ENCODE results near the gene IFFO2. TPM values are rescaled to one million over a fixed set of nuclear protein-coding genes. Genes with fewer than 3 reads are reported as not detected.
A peak's percentile ranks its signal among the peaks of the same experiment; 100 is the strongest.

The IFFO2 gene
- total RNA-seq, 1 experiment from 2014 or later: not detected

DNA sequence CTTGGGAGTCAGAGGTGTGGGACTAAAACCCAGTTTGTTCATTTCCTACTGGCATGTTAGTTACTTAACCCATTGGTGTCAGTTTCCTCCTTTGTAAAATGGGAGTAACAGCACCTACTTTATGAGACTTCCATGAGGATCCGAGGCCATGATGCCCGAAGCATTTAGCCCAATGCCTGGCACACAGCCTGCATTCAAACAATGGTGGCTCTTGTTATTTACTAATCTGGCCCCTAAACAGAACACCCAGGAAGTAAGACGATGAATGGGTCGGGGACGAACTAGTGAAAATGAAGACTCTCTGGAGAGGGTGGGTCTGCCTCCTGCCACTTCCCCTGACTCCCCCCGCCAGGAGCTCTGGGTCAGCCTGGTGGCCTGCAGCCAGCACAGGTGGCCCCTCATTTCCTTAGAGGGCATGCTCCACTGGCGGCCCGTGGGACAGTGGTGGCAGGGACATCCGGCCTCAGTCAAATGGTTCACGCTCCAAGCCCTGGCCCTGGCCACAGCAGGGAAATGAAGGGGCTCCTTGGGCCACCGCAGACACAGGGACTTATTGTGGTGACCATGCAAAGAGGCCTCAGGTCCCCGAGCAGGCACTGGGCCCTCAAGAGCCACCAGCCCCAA lies 87.6 kb downstream of the IFFO2 start:
- no peaks in the 10 kb centered on the region for H3K27me3 ChIP-seq (ENCODE audit: low read length)
- H3K79me2 ChIP-seq (ENCODE audit: low read length): no peaks in the 10 kb centered on the region
- no peaks in the 10 kb centered on the region for H3K36me3 ChIP-seq (ENCODE audit: insufficient read depth, low read length)
- H2AFZ ChIP-seq (ENCODE audit: low read length): no peak overlapping the region
- no peak overlapping the region for H3K9ac ChIP-seq (ENCODE audit: low read length)
- H3K27ac ChIP-seq (ENCODE audit: low read length): no peak overlapping the region
- H3K9me2 ChIP-seq (replicated peaks; ENCODE audit: insufficient read depth, low read length): no peaks in the 10 kb centered on the region
- H3K4me1 ChIP-seq (ENCODE audit: low read length): peaks cover 15% of the 10 kb centered on the region
- peak; percentile 44 for DNase-seq
- no peaks in the 10 kb centered on the region for H3K9me3 ChIP-seq (ENCODE audit: low read length)
- H4K20me1 ChIP-seq (ENCODE audit: insufficient read depth, low read depth, low read length): no peaks in the 10 kb centered on the region
- no peak overlapping the region for H3K4me2 ChIP-seq (ENCODE audit: low read depth, low read length, poor library complexity, severe bottlenecking)
- no peak overlapping the region for H3K4me3 ChIP-seq (ENCODE audit: low read length)

DNA sequence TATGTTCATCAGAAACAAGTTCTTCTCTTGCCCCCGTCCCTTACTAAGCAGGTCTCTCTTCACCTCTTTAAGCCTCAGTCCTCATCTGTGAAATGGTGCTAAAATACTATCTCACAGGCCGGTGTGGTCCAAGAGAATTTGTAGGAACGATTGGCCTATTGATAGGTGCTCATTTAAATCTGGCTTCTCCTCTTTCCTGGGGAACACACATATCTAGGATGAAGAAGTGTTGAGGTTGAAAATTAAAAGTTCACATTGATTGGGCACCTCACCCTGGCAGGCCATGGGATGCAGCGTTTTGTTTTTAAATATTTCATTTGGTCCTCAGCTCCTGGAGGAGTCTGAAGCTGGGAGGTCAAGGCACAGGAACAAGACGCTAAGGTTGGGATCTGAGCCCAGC lies 88.1 kb downstream of the IFFO2 start:
- H3K9me3 ChIP-seq (ENCODE audit: low read length): no peaks in the 10 kb centered on the region
- no peak overlapping the region for H3K4me2 ChIP-seq (ENCODE audit: low read depth, low read length, poor library complexity, severe bottlenecking)
- DNase-seq: no peak
- no peaks in the 10 kb centered on the region for H3K79me2 ChIP-seq (ENCODE audit: low read length)
- H3K4me3 ChIP-seq (ENCODE audit: low read length): no peak overlapping the region
- H2AFZ ChIP-seq (ENCODE audit: low read length): no peak overlapping the region
- no peak overlapping the region for H3K27ac ChIP-seq (ENCODE audit: low read length)
- H3K4me1 ChIP-seq (ENCODE audit: low read length): peaks cover 15% of the 10 kb centered on the region
- no peaks in the 10 kb centered on the region for H3K27me3 ChIP-seq (ENCODE audit: low read length)
- H3K36me3 ChIP-seq (ENCODE audit: insufficient read depth, low read length): no peaks in the 10 kb centered on the region
- H4K20me1 ChIP-seq (ENCODE audit: insufficient read depth, low read depth, low read length): no peaks in the 10 kb centered on the region
- H3K9me2 ChIP-seq (replicated peaks; ENCODE audit: insufficient read depth, low read length): no peaks in the 10 kb centered on the region
- H3K9ac ChIP-seq (ENCODE audit: low read length): no peak overlapping the region

- no peak overlapping the region for H2AFZ ChIP-seq (ENCODE audit: low read length)
- H3K4me2 ChIP-seq (ENCODE audit: low read depth, low read length, poor library complexity, severe bottlenecking): no peak overlapping the region
- H3K79me2 ChIP-seq (ENCODE audit: low read length): no peaks in the 10 kb centered on the region
- DNase-seq: no peak
- H3K4me1 ChIP-seq (ENCODE audit: low read length): peaks cover 15% of the 10 kb centered on the region
- H3K4me3 ChIP-seq (ENCODE audit: low read length): no peak overlapping the region
- no peaks in the 10 kb centered on the region for H3K9me3 ChIP-seq (ENCODE audit: low read length)
- H3K27ac ChIP-seq (ENCODE audit: low read length): no peak overlapping the region
- H3K9me2 ChIP-seq (replicated peaks; ENCODE audit: insufficient read depth, low read length): no peaks in the 10 kb centered on the region
- no peak overlapping the region for H3K9ac ChIP-seq (ENCODE audit: low read length)
- no peaks in the 10 kb centered on the region for H3K27me3 ChIP-seq (ENCODE audit: low read length)
- no peaks in the 10 kb centered on the region for H4K20me1 ChIP-seq (ENCODE audit: insufficient read depth, low read depth, low read length)
- H3K36me3 ChIP-seq (ENCODE audit: insufficient read depth, low read length): no peaks in the 10 kb centered on the region
Observed at GRCh38 chr1:18866846-18867245, 89.6 kb downstream of the IFFO2 start.

DNA sequence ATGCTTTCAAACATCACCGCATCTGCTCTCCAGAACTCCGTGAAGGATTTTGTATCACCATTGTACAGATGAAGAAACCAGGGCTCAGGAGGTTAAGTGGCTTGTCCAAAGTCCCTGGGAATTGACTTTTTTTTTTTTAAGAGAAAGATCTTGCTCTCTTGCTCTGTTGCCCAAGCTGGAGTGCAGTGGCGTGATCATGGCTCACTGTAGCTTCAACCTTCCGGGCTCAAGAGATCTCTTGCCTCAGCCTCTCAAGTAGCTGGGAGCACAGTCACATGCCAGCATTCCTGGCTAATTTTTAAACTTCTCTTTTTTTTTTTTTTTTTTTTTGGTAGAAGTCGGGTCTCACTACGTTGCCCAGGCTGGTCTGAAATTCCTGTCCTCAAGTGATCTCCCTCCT lies 90.2 kb downstream of the IFFO2 start:
- no peak for DNase-seq
- H4K20me1 ChIP-seq (ENCODE audit: insufficient read depth, low read depth, low read length): no peaks in the 10 kb centered on the region

DNA sequence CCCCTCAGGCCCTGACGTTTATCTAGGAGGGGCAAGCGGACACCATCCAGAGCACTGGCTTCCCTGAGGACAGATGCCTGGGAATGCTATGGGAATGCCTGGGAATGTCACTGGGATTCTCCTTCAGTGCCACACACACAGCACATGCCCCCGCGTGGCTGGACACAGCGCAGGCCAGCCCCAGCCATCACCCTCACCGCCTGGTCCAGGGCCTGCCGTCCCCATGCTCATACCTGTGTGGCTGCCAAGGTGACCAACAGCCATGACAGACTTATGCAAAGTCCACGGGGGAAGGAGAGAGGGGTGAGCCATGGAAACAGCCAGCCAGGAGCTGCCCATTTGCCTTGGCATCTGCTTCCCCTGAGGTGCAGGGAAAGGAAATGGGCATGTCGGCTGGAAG lies 91.3 kb downstream of the IFFO2 start:
- Histone ChIP-seq H3K27ac (ENCODE audit: low read length) (no peak overlapping the region), H3K9me3 (ENCODE audit: low read length) (no peaks in the 10 kb centered on the region), H3K79me2 (ENCODE audit: low read length) (no peaks in the 10 kb centered on the region), H3K27me3 (ENCODE audit: low read length) (no peaks in the 10 kb centered on the region), H4K20me1 (ENCODE audit: insufficient read depth, low read depth, low read length) (no peaks in the 10 kb centered on the region), H3K9ac (ENCODE audit: low read length) (no peak overlapping the region), H2AFZ (ENCODE audit: low read length) (no peak overlapping the region), H3K4me2 (ENCODE audit: low read depth, low read length, poor library complexity, severe bottlenecking) (no peak overlapping the region), H3K36me3 (ENCODE audit: insufficient read depth, low read length) (no peaks in the 10 kb centered on the region), H3K9me2 (replicated peaks; ENCODE audit: insufficient read depth, low read length) (no peaks in the 10 kb centered on the region), H3K4me3 (ENCODE audit: low read length) (no peak overlapping the region), H3K4me1 (ENCODE audit: low read length) (peaks cover 13% of the 10 kb centered on the region)
- no peak for DNase-seq

More for the DNA sequence above, 90.2 kb downstream of the IFFO2 start:
- Histone ChIP-seq H2AFZ (ENCODE audit: low read length) (no peak overlapping the region), H3K79me2 (ENCODE audit: low read length) (no peaks in the 10 kb centered on the region), H3K4me3 (ENCODE audit: low read length) (no peak overlapping the region), H3K9ac (ENCODE audit: low read length) (no peak overlapping the region), H3K27me3 (ENCODE audit: low read length) (no peaks in the 10 kb centered on the region), H3K4me2 (ENCODE audit: low read depth, low read length, poor library complexity, severe bottlenecking) (no peak overlapping the region), H3K36me3 (ENCODE audit: insufficient read depth, low read length) (no peaks in the 10 kb centered on the region), H3K9me2 (replicated peaks; ENCODE audit: insufficient read depth, low read length) (no peaks in the 10 kb centered on the region), H3K4me1 (ENCODE audit: low read length) (peaks cover 15% of the 10 kb centered on the region), H3K27ac (ENCODE audit: low read length) (no peak overlapping the region), H3K9me3 (ENCODE audit: low read length) (no peaks in the 10 kb centered on the region)

- no peaks in the 10 kb centered on the region for H3K79me2 ChIP-seq (ENCODE audit: low read length)
- H3K9me3 ChIP-seq (ENCODE audit: low read length): no peaks in the 10 kb centered on the region
- H3K36me3 ChIP-seq (ENCODE audit: insufficient read depth, low read length): no peaks in the 10 kb centered on the region
- no peaks in the 10 kb centered on the region for H3K27me3 ChIP-seq (ENCODE audit: low read length)
- H3K27ac ChIP-seq (ENCODE audit: low read length): no peak overlapping the region
- no peaks in the 10 kb centered on the region for H4K20me1 ChIP-seq (ENCODE audit: insufficient read depth, low read depth, low read length)
- H3K9me2 ChIP-seq (replicated peaks; ENCODE audit: insufficient read depth, low read length): no peaks in the 10 kb centered on the region
- H2AFZ ChIP-seq (ENCODE audit: low read length): no peak overlapping the region
- H3K4me3 ChIP-seq (ENCODE audit: low read length): no peak overlapping the region
- no peak overlapping the region for H3K4me2 ChIP-seq (ENCODE audit: low read depth, low read length, poor library complexity, severe bottlenecking)
- no peaks in the 10 kb centered on the region for H3K4me1 ChIP-seq (ENCODE audit: low read length)
- DNase-seq: no peak
- no peak overlapping the region for H3K9ac ChIP-seq (ENCODE audit: low read length)
Observed at GRCh38 chr1:18861590-18861989, 94.9 kb downstream of the IFFO2 start.

GRCh38 chr1:18861082-18861481 lies 95.4 kb downstream of the IFFO2 start:
- Histone ChIP-seq H3K4me3 (ENCODE audit: low read length) (no peak overlapping the region), H3K9ac (ENCODE audit: low read length) (no peak overlapping the region), H2AFZ (ENCODE audit: low read length) (no peak overlapping the region), H4K20me1 (ENCODE audit: insufficient read depth, low read depth, low read length) (no peaks in the 10 kb centered on the region), H3K36me3 (ENCODE audit: insufficient read depth, low read length) (no peaks in the 10 kb centered on the region), H3K4me1 (ENCODE audit: low read length) (no peaks in the 10 kb centered on the region), H3K27ac (ENCODE audit: low read length) (no peak overlapping the region), H3K4me2 (ENCODE audit: low read depth, low read length, poor library complexity, severe bottlenecking) (no peak overlapping the region), H3K27me3 (ENCODE audit: low read length) (no peaks in the 10 kb centered on the region), H3K9me2 (replicated peaks; ENCODE audit: insufficient read depth, low read length) (no peaks in the 10 kb centered on the region), H3K9me3 (ENCODE audit: low read length) (no peaks in the 10 kb centered on the region), H3K79me2 (ENCODE audit: low read length) (no peaks in the 10 kb centered on the region)
- no peak for DNase-seq

GRCh38 chr1:18859560-18859959 lies 96.9 kb downstream of the IFFO2 start, which contains the start of gene TAS1R2:
TAS1R2 (minus strand) TSS chr1:18859660; CDS start chr1:18859660, 0 bp downstream.
- no peaks in the 10 kb centered on the region for H3K36me3 ChIP-seq (ENCODE audit: insufficient read depth, low read length)
- H4K20me1 ChIP-seq (ENCODE audit: insufficient read depth, low read depth, low read length): no peaks in the 10 kb centered on the region
- H3K9me2 ChIP-seq (replicated peaks; ENCODE audit: insufficient read depth, low read length): no peaks in the 10 kb centered on the region
- no peaks in the 10 kb centered on the region for H3K4me1 ChIP-seq (ENCODE audit: low read length)
- H3K4me3 ChIP-seq (ENCODE audit: low read length): no peak within 1 kb of the TSS
- no peak within 1 kb of the TSS for H3K27ac ChIP-seq (ENCODE audit: low read length)
- no peak for DNase-seq
- H3K9me3 ChIP-seq (ENCODE audit: low read length): no peaks in the 10 kb centered on the region
- H3K79me2 ChIP-seq (ENCODE audit: low read length): no peaks in the 10 kb centered on the region
- no peak within 1 kb of the TSS for H2AFZ ChIP-seq (ENCODE audit: low read length)
- no peak within 1 kb of the TSS for H3K4me2 ChIP-seq (ENCODE audit: low read depth, low read length, poor library complexity, severe bottlenecking)
- no peak within 1 kb of the TSS for H3K9ac ChIP-seq (ENCODE audit: low read length)
- no peaks in the 10 kb centered on the region for H3K27me3 ChIP-seq (ENCODE audit: low read length)

All from Karpas-422 (cell line).